Measurements from ENCODE around the gene SMAD5. TPM values are rescaled to one million over a fixed set of nuclear protein-coding genes. Genes with fewer than 3 reads are reported as not detected.

The SMAD5 gene
- total RNA-seq, 1 experiment from 2014 or later, result 64.3 TPM

DNA sequence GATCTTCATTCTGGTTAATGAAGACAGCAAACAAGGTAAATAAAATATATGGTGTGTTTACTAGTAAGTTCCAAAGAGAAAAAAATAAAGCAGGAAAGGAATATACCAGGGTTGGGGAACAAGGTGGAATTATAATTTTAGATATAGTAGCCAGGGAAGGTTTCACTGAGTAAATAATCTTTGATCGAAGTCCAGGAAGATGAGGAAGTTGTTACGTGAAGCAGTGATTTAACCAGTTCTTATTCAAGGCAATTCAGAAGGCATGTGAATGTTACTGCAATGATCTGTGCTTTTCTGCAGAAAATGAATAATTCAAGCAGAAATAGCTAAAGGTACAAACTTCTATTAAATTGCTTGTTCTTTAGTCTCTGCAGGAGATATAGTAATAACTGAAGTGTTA lies 54.2 kb downstream of the SMAD5 start:
- intact Hi-C loops (cut with micrococcal nuclease), result no loop called here
- ChIA-PET POLR2A (no interaction called here), CTCF (no interaction called here)

More for the DNA sequence above, 54.2 kb downstream of the SMAD5 start:
- ATAC-seq, result no peak
- no peak for DNase-seq (ENCODE audit: low read depth, low spot score)
- H3K36me3 ChIP-seq (ENCODE audit: control insufficient read depth in 1 of 2, insufficient read depth in 2 of 2, low read length in 2 of 2), result 0 out of 4 replicates have a peak, but pooled peaks cover 0 to 2% of the 10 kb centered on the region in 2 experiments
- no peak for TF ChIP-seq RAD21 (IDR thresholded peaks at IDR 0.05; ENCODE audit: low read depth)
- TF ChIP-seq, protein P1, sequence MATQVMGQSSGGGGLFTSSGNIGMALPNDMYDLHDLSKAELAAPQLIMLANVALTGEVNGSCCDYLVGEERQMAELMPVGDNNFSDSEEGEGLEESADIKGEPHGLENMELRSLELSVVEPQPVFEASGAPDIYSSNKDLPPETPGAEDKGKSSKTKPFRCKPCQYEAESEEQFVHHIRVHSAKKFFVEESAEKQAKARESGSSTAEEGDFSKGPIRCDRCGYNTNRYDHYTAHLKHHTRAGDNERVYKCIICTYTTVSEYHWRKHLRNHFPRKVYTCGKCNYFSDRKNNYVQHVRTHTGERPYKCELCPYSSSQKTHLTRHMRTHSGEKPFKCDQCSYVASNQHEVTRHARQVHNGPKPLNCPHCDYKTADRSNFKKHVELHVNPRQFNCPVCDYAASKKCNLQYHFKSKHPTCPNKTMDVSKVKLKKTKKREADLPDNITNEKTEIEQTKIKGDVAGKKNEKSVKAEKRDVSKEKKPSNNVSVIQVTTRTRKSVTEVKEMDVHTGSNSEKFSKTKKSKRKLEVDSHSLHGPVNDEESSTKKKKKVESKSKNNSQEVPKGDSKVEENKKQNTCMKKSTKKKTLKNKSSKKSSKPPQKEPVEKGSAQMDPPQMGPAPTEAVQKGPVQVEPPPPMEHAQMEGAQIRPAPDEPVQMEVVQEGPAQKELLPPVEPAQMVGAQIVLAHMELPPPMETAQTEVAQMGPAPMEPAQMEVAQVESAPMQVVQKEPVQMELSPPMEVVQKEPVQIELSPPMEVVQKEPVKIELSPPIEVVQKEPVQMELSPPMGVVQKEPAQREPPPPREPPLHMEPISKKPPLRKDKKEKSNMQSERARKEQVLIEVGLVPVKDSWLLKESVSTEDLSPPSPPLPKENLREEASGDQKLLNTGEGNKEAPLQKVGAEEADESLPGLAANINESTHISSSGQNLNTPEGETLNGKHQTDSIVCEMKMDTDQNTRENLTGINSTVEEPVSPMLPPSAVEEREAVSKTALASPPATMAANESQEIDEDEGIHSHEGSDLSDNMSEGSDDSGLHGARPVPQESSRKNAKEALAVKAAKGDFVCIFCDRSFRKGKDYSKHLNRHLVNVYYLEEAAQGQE (IDR thresholded peaks at IDR 0.05; ENCODE audit: low read depth), result no peak
- TF ChIP-seq SP1 (IDR thresholded peaks at IDR 0.05; ENCODE audit: low read depth), result no peak
- no peak for TF ChIP-seq ZNF274 (IDR thresholded peaks at IDR 0.05; ENCODE audit: low read depth, low read length)
- TF ChIP-seq SRF (IDR thresholded peaks at IDR 0.05; ENCODE audit: low read depth), result no peak
- no peak for TF ChIP-seq JUND (IDR thresholded peaks at IDR 0.05)
- no peak for TF ChIP-seq CBX3 (IDR thresholded peaks at IDR 0.05; ENCODE audit: low read depth)
- TF ChIP-seq CEBPB (IDR thresholded peaks at IDR 0.05; ENCODE audit: low read depth), result no peak
- no peak for TF ChIP-seq SIN3A (IDR thresholded peaks at IDR 0.05; ENCODE audit: low read depth)
- TF ChIP-seq, protein P2, sequence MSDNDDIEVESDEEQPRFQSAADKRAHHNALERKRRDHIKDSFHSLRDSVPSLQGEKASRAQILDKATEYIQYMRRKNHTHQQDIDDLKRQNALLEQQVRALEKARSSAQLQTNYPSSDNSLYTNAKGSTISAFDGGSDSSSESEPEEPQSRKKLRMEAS (IDR thresholded peaks at IDR 0.05), result no peak
- no peak for TF ChIP-seq FOSL1 (IDR thresholded peaks at IDR 0.05; ENCODE audit: low read depth)
- TF ChIP-seq EZH2phosphoT487 (IDR thresholded peaks at IDR 0.05; ENCODE audit: borderline replicate concordance), result no peak
- no peak for TF ChIP-seq EGR1 (IDR thresholded peaks at IDR 0.05; ENCODE audit: low read depth)
- H3K27ac ChIP-seq (ENCODE audit: low read depth, low read length), result no peak overlapping the region
- no peaks in the 10 kb centered on the region for H3K79me2 ChIP-seq (ENCODE audit: insufficient read depth, low read length)
- no TSS peak for BruUV-seq (replicated peaks)
- no peaks in the 10 kb centered on the region for H3K27me3 ChIP-seq (ENCODE audit: insufficient read depth, low read length)
- no peak overlapping the region for H3K4me2 ChIP-seq (ENCODE audit: low read length)
- RAD21 ChIA-PET (ENCODE audit: low non-redundant PET in 1 of 2, low total read pairs in 2 of 2, uncharacterized antibody in 2 of 2, unreplicated experiment in 2 of 2), result no interaction called here
- no peak overlapping the region for H3K9ac ChIP-seq (ENCODE audit: low read length)
- H3K4me1 ChIP-seq (ENCODE audit: control insufficient read depth in 1 of 2, insufficient read depth in 2 of 2, low read length in 2 of 2), result no peaks in the 10 kb centered on the region
- no peaks in the 10 kb centered on the region for H4K20me1 ChIP-seq (ENCODE audit: insufficient read depth)
- no peaks in the 10 kb centered on the region for H3K9me2 ChIP-seq (ENCODE audit: insufficient read depth)
- no peaks in the 10 kb centered on the region for H3K9me3 ChIP-seq (ENCODE audit: control insufficient read depth in 1 of 2, insufficient read depth in 1 of 2, low read depth in 1 of 2, low read length in 2 of 2)
- no peak overlapping the region for H2AFZ ChIP-seq (ENCODE audit: low read depth, low read length, poor library complexity, severe bottlenecking)
- H3K4me3 ChIP-seq (replicated peaks in 1 of 2; ENCODE audit: low read depth in 1 of 2, low read length in 2 of 2), result no peak overlapping the region
